Thymus (tissue), 11 donors: ENCODE results near the gene CMTM5. TPM values are rescaled to one million over a fixed set of nuclear protein-coding genes. Genes with fewer than 3 reads are reported as not detected.

Experiments used
- DNase-seq, 9 donors: peaks; one replicate each; pipeline ENCODE4 v3.0.0-alpha.2; 2013; ENCODE audit warnings: low spot score in 9 of 9, low read depth in 6 of 9, missing footprints in 1 of 9
- H3K27ac ChIP-seq, 2 donors: one replicate each; pipeline ENCODE4 v1.5.1; 2013; ENCODE audit warnings: control low read depth in 1 of 2, low read depth in 1 of 2, low read length in 1 of 2, mild to moderate bottlenecking in 1 of 2, moderate library complexity in 1 of 2
- H3K27me3 ChIP-seq, 2 donors: one replicate each; pipeline ENCODE4 v1.5.1; 2013; ENCODE audit warnings: low read length in 1 of 2; ENCODE audit not compliant: control insufficient read depth in 2 of 2, insufficient read depth in 1 of 2
- H3K36me3 ChIP-seq, 2 donors: one replicate each; pipeline ENCODE4 v1.5.1; 2013; ENCODE audit warnings: low read length in 1 of 2, mild to moderate bottlenecking in 1 of 2, moderate library complexity in 1 of 2; ENCODE audit not compliant: control insufficient read depth in 2 of 2, insufficient read depth in 2 of 2
- H3K4me1 ChIP-seq, 2 donors: one replicate each; pipeline ENCODE4 v1.5.1; 2013; ENCODE audit warnings: low read length in 2 of 2; ENCODE audit not compliant: control insufficient read depth in 2 of 2, insufficient read depth in 2 of 2
- H3K4me3 ChIP-seq, 2 donors: one replicate each; pipeline ENCODE4 v1.5.1; 2013; ENCODE audit warnings: low read length in 2 of 2, control low read depth in 1 of 2, mild to moderate bottlenecking in 1 of 2
- H3K9me3 ChIP-seq, 2 donors: one replicate each; pipeline ENCODE4 v1.5.1; 2013; ENCODE audit warnings: low read length in 1 of 2, mild to moderate bottlenecking in 1 of 2; ENCODE audit not compliant: control insufficient read depth in 2 of 2, insufficient read depth in 1 of 2
- WGBS: extraction: QIAGEN DNeasy Blood & Tissue Kit; methylation state at CpG from one replicate; pipeline ENCODE4 v1.1.7; 2013; 5-methylcytosine and 5-hydroxymethylcytosine counted together
- polyA plus RNA-seq: library from polyadenylated mRNA; stranded (reverse); fragments of 200-250 nt; gene quantifications from one replicate; pipeline ENCODE4 v1.2.3, GENCODE V29; 2013
- total RNA-seq: library from RNA; stranded (reverse); fragments of 120-200 nt; gene quantifications from one replicate; pipeline ENCODE4 v1.2.4, GENCODE V29; 2013
- donor health status: healthy.

CMTM5 gene
- total and polyA plus RNA-seq, 2 donors = 0.05 to 0.37 TPM

DNA sequence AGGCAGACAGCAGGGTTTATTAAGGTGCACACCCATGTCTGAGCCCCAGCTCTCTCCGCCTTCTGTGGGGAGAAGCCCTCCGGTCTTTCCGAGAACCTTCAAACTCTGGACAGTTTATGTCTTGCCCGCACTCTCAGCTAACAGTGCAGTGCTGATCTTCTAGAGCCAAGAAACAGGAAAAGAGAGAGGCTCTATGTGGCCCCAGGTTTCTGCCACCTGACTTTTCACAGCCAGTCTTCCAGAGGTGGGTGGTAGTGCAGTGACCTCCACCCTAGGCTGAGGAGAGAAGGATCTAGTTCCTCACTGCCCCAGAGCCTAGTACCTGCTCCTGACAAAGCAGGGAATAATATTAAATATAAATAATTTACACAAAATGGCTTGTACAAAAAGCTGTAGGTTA lies 20.2 kb upstream of the CMTM5 start:
- no peaks in the 10 kb centered on the region for H3K36me3 ChIP-seq
- no peak overlapping the region for H3K4me3 ChIP-seq
- no peak overlapping the region for H3K27ac ChIP-seq
- peaks cover 0 to 1% of the 10 kb centered on the region in 2 donors for H3K9me3 ChIP-seq
- peaks cover 0 to 3% of the 10 kb centered on the region in 2 donors for H3K4me1 ChIP-seq
- H3K27me3 ChIP-seq = peaks cover 30 to 66% of the 10 kb centered on the region in 2 donors
- no peak for DNase-seq
- 95% methylated on average over 4 of the region's 4 CpGs for WGBS

GRCh38 chr14:23357261-23357660 lies 19.6 kb upstream of the CMTM5 start:
- no peak overlapping the region for H3K4me3 ChIP-seq
- H3K36me3 ChIP-seq = no peaks in the 10 kb centered on the region
- DNase-seq = no peak
- no peaks in the 10 kb centered on the region for H3K9me3 ChIP-seq
- H3K27me3 ChIP-seq = peaks cover 25 to 65% of the 10 kb centered on the region in 2 donors
- 96% methylated on average over 8 of the region's 8 CpGs for WGBS
- no peaks in the 10 kb centered on the region for H3K4me1 ChIP-seq
- no peak overlapping the region for H3K27ac ChIP-seq

DNA sequence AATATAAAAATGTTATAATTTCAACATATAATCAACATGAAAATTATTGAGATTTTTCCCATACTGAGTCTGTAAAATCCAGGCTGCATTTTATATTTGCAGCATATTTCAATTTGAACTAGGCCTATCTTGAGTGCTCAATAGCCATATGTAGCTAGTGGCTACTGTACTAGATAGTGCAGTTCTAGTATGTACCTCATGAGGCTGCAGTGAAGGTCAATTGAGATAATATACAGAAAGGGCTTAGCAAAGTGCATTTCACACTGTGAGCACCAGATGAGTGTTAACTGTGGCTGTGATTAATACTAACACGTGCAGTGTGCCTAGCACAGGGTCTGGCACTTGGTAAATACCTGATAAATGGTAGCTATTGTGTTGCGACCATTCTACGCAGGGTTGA lies 18.8 kb upstream of the CMTM5 start:
- no peak overlapping the region for H3K4me3 ChIP-seq
- H3K27ac ChIP-seq = no peak overlapping the region
- H3K36me3 ChIP-seq = no peaks in the 10 kb centered on the region
- peaks cover 18 to 60% of the 10 kb centered on the region in 2 donors for H3K27me3 ChIP-seq
- no peaks in the 10 kb centered on the region for H3K4me1 ChIP-seq
- 95% methylated on average over 3 of the region's 3 CpGs for WGBS
- no peak for DNase-seq
- H3K9me3 ChIP-seq = no peaks in the 10 kb centered on the region

GRCh38 chr14:23358553-23359166 lies 18.2 kb upstream of the CMTM5 start:
- Histone ChIP-seq H3K9me3 (no peaks in the 10 kb centered on the region), H3K36me3 (no peaks in the 10 kb centered on the region), H3K27me3 (peaks cover 20 to 60% of the 10 kb centered on the region in 2 donors), H3K4me3 (no peak overlapping the region), H3K27ac (no peak overlapping the region), H3K4me1 (no peaks in the 10 kb centered on the region)
- no peak for DNase-seq
- WGBS = 95% methylated on average over 12 of the region's 12 CpGs

DNA sequence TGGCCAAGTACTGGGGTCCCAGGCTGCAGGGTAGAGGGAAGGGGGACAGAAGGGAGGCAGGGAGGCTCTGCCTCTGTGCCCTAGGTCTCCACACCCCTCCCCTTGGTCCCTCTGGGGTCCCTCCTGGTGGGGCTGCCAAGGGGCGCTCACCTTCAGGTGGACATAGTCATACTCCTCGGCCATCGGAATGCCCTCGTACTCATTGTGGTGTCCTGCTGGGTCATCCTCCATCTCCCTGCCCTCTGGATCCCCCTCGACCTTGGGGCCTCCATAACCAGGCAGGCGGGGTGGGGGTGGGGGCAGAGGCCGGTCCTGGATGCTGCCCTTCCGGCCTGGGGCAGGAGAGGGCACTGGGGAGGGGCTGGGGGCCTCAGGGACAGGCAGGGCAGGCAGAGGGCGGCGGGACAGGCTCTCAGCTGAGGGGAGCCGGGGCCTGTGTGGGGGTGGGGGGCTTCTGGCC lies 17.6 kb upstream of the CMTM5 start:
- H3K4me3 ChIP-seq = no peak overlapping the region
- H3K27ac ChIP-seq = no peak overlapping the region
- DNase-seq = no peak
- no peaks in the 10 kb centered on the region for H3K36me3 ChIP-seq
- WGBS = 92% methylated on average over 11 of the region's 11 CpGs
- no peaks in the 10 kb centered on the region for H3K9me3 ChIP-seq
- peaks cover 20 to 60% of the 10 kb centered on the region in 2 donors for H3K27me3 ChIP-seq
- no peaks in the 10 kb centered on the region for H3K4me1 ChIP-seq

- Histone ChIP-seq H3K4me1 (no peaks in the 10 kb centered on the region), H3K36me3 (no peaks in the 10 kb centered on the region), H3K27me3 (peaks cover 24 to 60% of the 10 kb centered on the region in 2 donors), H3K9me3 (no peaks in the 10 kb centered on the region), H3K27ac (no peak overlapping the region), H3K4me3 (no peak overlapping the region)
- DNase-seq = no peak
- 96% methylated on average over 22 of the region's 22 CpGs for WGBS
Observed at GRCh38 chr14:23359722-23360447, 17.0 kb upstream of the CMTM5 start.

- Histone ChIP-seq H3K4me1 (no peaks in the 10 kb centered on the region), H3K9me3 (no peaks in the 10 kb centered on the region), H3K36me3 (no peaks in the 10 kb centered on the region), H3K27me3 (peaks cover 28 to 63% of the 10 kb centered on the region in 2 donors), H3K4me3 (no peak overlapping the region), H3K27ac (no peak overlapping the region)
- DNase-seq = no peak
- WGBS = 88% methylated on average over 11 of the region's 11 CpGs
Observed at GRCh38 chr14:23360496-23360895, 16.4 kb upstream of the CMTM5 start.

- Histone ChIP-seq H3K27me3 (peaks cover 31 to 64% of the 10 kb centered on the region in 2 donors), H3K36me3 (no peaks in the 10 kb centered on the region), H3K4me3 (no peak overlapping the region), H3K27ac (no peak overlapping the region), H3K4me1 (no peaks in the 10 kb centered on the region), H3K9me3 (no peaks in the 10 kb centered on the region)
- DNase-seq = no peak
Observed at GRCh38 chr14:23361320-23361719, 15.5 kb upstream of the CMTM5 start.

DNA sequence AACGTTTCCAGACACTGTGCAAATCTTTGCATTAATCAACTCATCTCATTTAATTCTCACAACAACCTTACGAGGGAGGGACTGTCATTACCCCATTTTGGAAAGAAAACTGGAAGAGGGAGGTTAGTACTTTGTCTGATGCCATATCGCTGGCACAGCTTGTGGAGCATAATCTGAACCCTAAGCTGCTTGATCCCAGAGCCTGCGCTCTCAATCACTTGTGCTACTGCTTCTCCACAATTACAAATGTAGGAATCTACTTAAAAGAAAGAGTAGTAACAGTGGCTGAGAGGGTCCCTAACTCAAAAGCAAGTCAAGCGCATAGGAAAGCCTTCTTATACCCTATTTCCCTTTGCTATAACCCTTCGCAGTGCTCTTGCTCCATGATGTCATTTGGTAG lies 15.1 kb upstream of the CMTM5 start:
- Histone ChIP-seq H3K36me3 (no peaks in the 10 kb centered on the region), H3K4me1 (no peaks in the 10 kb centered on the region), H3K9me3 (peaks cover 0 to 3% of the 10 kb centered on the region in 2 donors), H3K27me3 (peaks cover 35 to 65% of the 10 kb centered on the region in 2 donors), H3K4me3 (no peak overlapping the region), H3K27ac (no peak overlapping the region)
- DNase-seq = no peak
- 87% methylated on average over 6 of the region's 6 CpGs for WGBS
